PC-9 (cell line): ENCODE results near the gene PRKCA. TPM values are rescaled to one million over a fixed set of nuclear protein-coding genes. Genes with fewer than 3 reads are reported as not detected.

Source experiments
- BruUV-seq: library from RNA; stranded (reverse); fragments of 400-500 nt; replicated peaks from 2 replicates; lab custom pipeline; 2021; lab: Mats Ljungman, UMichigan
- CTCF ChIA-PET: fragments of 300-600 bp; sonication (Branson Sonifier 250); formaldehyde crosslinking; loops from one replicate; lab custom pipeline; 2022; ENCODE audit warnings: antibody characterized with exemption; lab: Charles Lee
- POLR2A ChIA-PET: fragments of 300-600 bp; sonication (Branson Sonifier 250); formaldehyde crosslinking; loops from one replicate; lab custom pipeline; 2022; ENCODE audit warnings: antibody characterized with exemption; ENCODE audit not compliant: unreplicated experiment; lab: Charles Lee
- DNase-seq, 2 experiments: peaks; one replicate each; pipeline versions ENCODE4 v3.0.0 to v3.0.0-alpha.2; 2015 to 2022; ENCODE audit warnings: mixed read lengths in 1 of 2
- H2AFZ ChIP-seq: fragments of 200-600 bp; sonication (generic); 2 replicates; pipeline ENCODE4 v1.8.1; 2017; ENCODE audit warnings: antibody characterized with exemption
- H3F3A ChIP-seq: fragments of 200-600 bp; sonication (generic); 2 replicates; pipeline ENCODE4 v1.8.1; 2017; ENCODE audit warnings: antibody characterized with exemption, mild to moderate bottlenecking, low read depth; ENCODE audit not compliant: insufficient read depth
- H3K27ac ChIP-seq: fragments of 200-600 bp; sonication (generic); 2 replicates; pipeline ENCODE4 v1.6.1; 2016; ENCODE audit warnings: mixed run types
- H3K27me3 ChIP-seq: fragments of 200-600 bp; sonication (generic); 2 replicates; pipeline ENCODE4 v1.6.1; 2016; ENCODE audit warnings: low read depth, mixed run types; ENCODE audit not compliant: insufficient read depth
- H3K36me3 ChIP-seq: fragments of 200-600 bp; sonication (generic); 2 replicates; pipeline ENCODE4 v1.6.1; 2016; ENCODE audit warnings: low read depth, mixed run types
- H3K4me1 ChIP-seq: fragments of 200-600 bp; sonication (generic); replicated peaks from 2 replicates; pipeline ENCODE4 v1.6.1; 2016; ENCODE audit warnings: mixed run types; ENCODE audit not compliant: insufficient read depth
- H3K4me2 ChIP-seq: fragments of 200-600 bp; sonication (generic); 2 replicates; pipeline ENCODE4 v1.6.1; 2017; ENCODE audit warnings: mixed run types
- H3K4me3 ChIP-seq: fragments of 200-600 bp; sonication (generic); 2 replicates; pipeline ENCODE4 v1.6.1; 2016; ENCODE audit warnings: mixed run types
- H3K79me2 ChIP-seq: fragments of 200-600 bp; sonication (generic); 2 replicates; pipeline ENCODE4 v1.6.1; 2017; ENCODE audit warnings: low read depth, mixed run types
- H3K9me2 ChIP-seq: fragments of 200-600 bp; sonication (generic); 2 replicates; pipeline ENCODE4 v1.8.1; 2017; ENCODE audit warnings: mild to moderate bottlenecking; ENCODE audit not compliant: insufficient read depth
- H3K9me3 ChIP-seq: fragments of 200-600 bp; sonication (generic); 2 replicates; pipeline ENCODE4 v1.8.1; 2016; ENCODE audit warnings: low read depth; ENCODE audit not compliant: insufficient read depth
- H4K20me1 ChIP-seq: fragments of 200-600 bp; sonication (generic); 2 replicates; pipeline ENCODE4 v1.8.1; 2017; ENCODE audit not compliant: insufficient read depth
- EZH2 ChIP-seq: fragments of 200-600 bp; sonication (generic); IDR thresholded peaks from 2 replicates; pipeline ENCODE4 v1.8.0; 2017; ENCODE audit warnings: antibody characterized with exemption, low read depth
- intact Hi-C: fragments of 100-400 bp; cut with micrococcal nuclease; formaldehyde crosslinking; loops from one replicate; pipeline ENCODE4 v1.10.0; 2022; ENCODE audit not compliant: unreplicated experiment
- total RNA-seq: library from RNA; stranded (reverse); gene quantifications from 2 replicates; pipeline ENCODE4 v1.2.3, GENCODE V29; 2021
- TF ChIP-seq, protein P1 (sequence below): fragments of 200-600 bp; sonication (generic); conservative IDR thresholded peaks from 2 replicates; pipeline ENCODE4 v1.6.1; 2017; ENCODE audit warnings: mixed run types, antibody characterized with exemption, mild to moderate bottlenecking, moderate library complexity

Gene PRKCA
- total RNA-seq, 1 experiment from 2014 or later = 23.1 TPM

DNA sequence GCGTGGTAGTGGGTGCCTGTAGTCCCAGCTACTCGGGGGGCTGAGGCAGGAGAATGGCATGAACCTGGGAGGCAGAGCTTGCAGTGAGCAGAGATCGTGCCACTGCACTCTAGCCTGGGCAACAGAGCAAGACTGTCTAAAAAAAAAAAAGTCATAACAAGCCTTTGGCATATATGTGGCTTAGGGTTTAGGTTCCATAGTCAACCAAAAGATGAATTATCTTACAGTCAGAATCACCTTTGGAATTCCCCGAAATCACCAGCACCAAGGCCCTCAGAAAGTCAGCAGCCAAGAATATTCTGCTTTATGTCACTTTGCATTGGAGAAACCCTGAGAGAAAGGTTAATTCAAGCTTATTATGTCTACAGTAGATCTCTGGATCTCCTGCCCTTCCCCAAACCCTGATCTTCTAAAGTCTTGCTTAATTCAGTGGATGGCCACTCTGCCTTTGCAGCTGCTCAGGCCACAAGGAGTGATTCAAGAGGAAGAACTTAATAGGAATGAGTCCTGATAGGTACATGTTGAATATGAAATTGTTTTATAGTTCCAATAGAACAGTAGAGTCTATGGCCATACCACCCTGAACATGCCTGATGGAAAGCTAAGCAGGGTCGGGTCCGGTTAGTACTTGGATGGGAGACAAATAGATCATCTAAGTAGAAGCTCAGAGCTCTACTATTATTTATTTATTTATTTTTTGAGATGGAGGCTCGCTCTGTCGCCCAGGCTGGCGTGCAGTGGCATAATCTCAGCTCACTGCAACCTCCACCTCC, 336.5 kb downstream of the PRKCA start:
- no peaks in the 10 kb centered on the region for H4K20me1 ChIP-seq
- POLR2A ChIA-PET = no interaction called here
- intact Hi-C loops = loop anchor here (5.0 kb wide), 2 partner anchors 72 to 252 kb away; no protein-coding TSS in a partner anchor
- no peaks in the 10 kb centered on the region for H3K9me3 ChIP-seq
- peaks cover 14% of the 10 kb centered on the region; the same call in 1 of the 2 replicates for H3K79me2 ChIP-seq
- no peaks in the 10 kb centered on the region for H3K36me3 ChIP-seq
- H3K27ac ChIP-seq = no peak overlapping the region
- H3K4me1 ChIP-seq = peaks cover 41% of the 10 kb centered on the region
- CTCF ChIA-PET = no interaction called here
- no peak overlapping the region for H2AFZ ChIP-seq
- no peak for DNase-seq
- no peaks in the 10 kb centered on the region for H3K9me2 ChIP-seq
- no peaks in the 10 kb centered on the region for H3K27me3 ChIP-seq
- H3F3A ChIP-seq = peaks cover 41% of the 10 kb centered on the region
- BruUV-seq = no TSS peak
- H3K4me2 ChIP-seq = no peak overlapping the region
- TF ChIP-seq EZH2 = no peak
- TF ChIP-seq, protein P1, sequence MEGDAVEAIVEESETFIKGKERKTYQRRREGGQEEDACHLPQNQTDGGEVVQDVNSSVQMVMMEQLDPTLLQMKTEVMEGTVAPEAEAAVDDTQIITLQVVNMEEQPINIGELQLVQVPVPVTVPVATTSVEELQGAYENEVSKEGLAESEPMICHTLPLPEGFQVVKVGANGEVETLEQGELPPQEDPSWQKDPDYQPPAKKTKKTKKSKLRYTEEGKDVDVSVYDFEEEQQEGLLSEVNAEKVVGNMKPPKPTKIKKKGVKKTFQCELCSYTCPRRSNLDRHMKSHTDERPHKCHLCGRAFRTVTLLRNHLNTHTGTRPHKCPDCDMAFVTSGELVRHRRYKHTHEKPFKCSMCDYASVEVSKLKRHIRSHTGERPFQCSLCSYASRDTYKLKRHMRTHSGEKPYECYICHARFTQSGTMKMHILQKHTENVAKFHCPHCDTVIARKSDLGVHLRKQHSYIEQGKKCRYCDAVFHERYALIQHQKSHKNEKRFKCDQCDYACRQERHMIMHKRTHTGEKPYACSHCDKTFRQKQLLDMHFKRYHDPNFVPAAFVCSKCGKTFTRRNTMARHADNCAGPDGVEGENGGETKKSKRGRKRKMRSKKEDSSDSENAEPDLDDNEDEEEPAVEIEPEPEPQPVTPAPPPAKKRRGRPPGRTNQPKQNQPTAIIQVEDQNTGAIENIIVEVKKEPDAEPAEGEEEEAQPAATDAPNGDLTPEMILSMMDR = no peak
- no peak overlapping the region for H3K4me3 ChIP-seq

DNA sequence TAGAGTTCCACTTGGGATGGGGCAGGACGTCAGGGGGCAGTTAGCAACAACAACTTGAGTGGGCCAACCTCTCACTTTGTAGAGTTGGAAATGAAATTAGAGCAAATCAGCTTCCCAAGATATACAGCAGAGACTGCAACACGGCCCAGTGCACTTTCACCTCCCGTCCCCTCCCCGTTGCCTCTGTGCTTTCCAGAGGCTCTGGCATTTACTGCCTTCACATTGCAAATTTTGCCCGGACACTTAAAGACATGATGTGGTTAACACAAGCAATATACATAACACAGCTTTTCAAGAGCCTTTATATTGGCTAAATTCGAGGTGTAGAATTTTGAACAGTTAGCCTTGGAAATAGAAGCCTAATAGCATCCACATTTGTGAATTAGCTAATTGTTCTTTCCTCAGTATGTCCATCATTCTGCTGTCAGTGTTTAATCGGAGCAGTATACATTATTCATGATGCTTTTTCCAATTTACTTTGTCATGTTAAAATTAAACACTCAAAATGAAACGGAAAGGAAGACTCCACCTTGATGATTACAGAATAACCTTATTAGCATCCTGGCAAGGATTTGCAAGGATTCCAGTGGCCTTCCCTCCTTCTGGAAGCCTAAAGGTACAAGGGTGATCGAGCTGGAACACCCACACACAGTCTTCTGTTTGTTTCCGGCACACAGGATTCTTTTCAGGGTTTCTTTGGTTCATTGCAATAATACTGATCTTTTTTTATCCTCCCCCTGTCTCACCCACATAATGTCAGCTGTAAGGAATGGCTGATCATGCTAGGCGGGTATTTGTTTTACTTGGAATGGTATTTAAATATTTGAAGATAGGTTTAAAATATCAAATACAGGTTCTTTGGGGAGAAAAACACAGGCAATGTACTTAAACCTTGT, 341.6 kb downstream of the PRKCA start:
- Histone ChIP-seq H3K27me3 (no peaks in the 10 kb centered on the region), H3K4me3 (no peak overlapping the region), H3K4me1 (no peaks in the 10 kb centered on the region), H3F3A (peaks cover 3% of the 10 kb centered on the region; the same call in 1 of the 2 replicates), H3K9me2 (no peaks in the 10 kb centered on the region), H4K20me1 (no peaks in the 10 kb centered on the region), H3K79me2 (no peaks in the 10 kb centered on the region), H3K4me2 (no peak overlapping the region), H2AFZ (no peak overlapping the region), H3K9me3 (no peaks in the 10 kb centered on the region), H3K36me3 (no peaks in the 10 kb centered on the region), H3K27ac (no peak overlapping the region)
- CTCF ChIA-PET = no interaction called here
- no peak for DNase-seq
- intact Hi-C loops = no loop called here
- POLR2A ChIA-PET = no interaction called here
- BruUV-seq = no TSS peak
- TF ChIP-seq EZH2 = no peak
- TF ChIP-seq, protein P1 = no peak

DNA sequence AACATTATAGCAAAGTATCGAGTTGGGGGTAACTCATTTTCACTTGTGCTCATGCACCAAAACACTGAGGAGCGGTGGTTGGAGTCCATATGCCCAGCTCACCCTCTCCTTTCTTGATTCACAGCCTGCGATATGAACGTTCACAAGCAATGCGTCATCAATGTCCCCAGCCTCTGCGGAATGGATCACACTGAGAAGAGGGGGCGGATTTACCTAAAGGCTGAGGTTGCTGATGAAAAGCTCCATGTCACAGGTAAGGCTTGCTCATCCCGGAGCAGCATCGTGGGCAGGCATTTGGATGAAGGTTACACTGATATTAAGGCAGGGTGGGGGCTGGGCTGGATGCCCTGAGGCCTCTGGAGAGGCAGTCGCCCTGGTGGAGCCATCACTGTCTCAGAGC, 342.8 kb downstream of the PRKCA start:
- BruUV-seq = no TSS peak
- Histone ChIP-seq H3K27me3 (no peaks in the 10 kb centered on the region), H2AFZ (no peak overlapping the region), H3K9me3 (no peaks in the 10 kb centered on the region), H3K4me3 (no peak overlapping the region), H3K4me1 (no peaks in the 10 kb centered on the region), H3K9me2 (no peaks in the 10 kb centered on the region), H3K79me2 (no peaks in the 10 kb centered on the region), H4K20me1 (no peaks in the 10 kb centered on the region), H3K27ac (no peak overlapping the region), H3F3A (peaks cover 3% of the 10 kb centered on the region; the same call in 1 of the 2 replicates), H3K36me3 (no peaks in the 10 kb centered on the region), H3K4me2 (no peak overlapping the region)
- TF ChIP-seq EZH2 = no peak
- TF ChIP-seq, protein P1 = no peak
- POLR2A ChIA-PET = no interaction called here
- DNase-seq = no peak
- intact Hi-C loops = no loop called here
- CTCF ChIA-PET = interaction anchor here (0.6 kb wide), 1 partner anchor 333 kb away, joined by 10 read pairs; no protein-coding TSS in a partner anchor
